Measurements from ENCODE around the gene ETV3L. TPM values are rescaled to one million over a fixed set of nuclear protein-coding genes. Genes with fewer than 3 reads are reported as not detected.

Gene ETV3L
- polyA plus RNA-seq, 2 donors, result not detected

GRCh38 chr1:157115851-157116736 lies 16.5 kb upstream of the ETV3L start:
- Histone ChIP-seq H3K4me3 (ENCODE audit: low read depth in 1 of 2, low read length in 2 of 2) (no peak overlapping the region), H3K9me3 (ENCODE audit: control insufficient read depth in 2 of 2, insufficient read depth in 1 of 2, low read depth in 1 of 2, low read length in 1 of 2) (no peaks in the 10 kb centered on the region), H3K36me3 (ENCODE audit: control insufficient read depth in 2 of 2, insufficient read depth in 2 of 2, low read length in 1 of 2) (no peaks in the 10 kb centered on the region), H3K27me3 (ENCODE audit: control insufficient read depth in 1 of 2, insufficient read depth in 2 of 2, low read length in 2 of 2) (no peaks in the 10 kb centered on the region), H3K27ac (ENCODE audit: low read depth in 2 of 2, low read length in 1 of 2) (no peak overlapping the region), H3K4me1 (ENCODE audit: control insufficient read depth in 2 of 2, insufficient read depth in 2 of 2, low read length in 1 of 2) (no peaks in the 10 kb centered on the region)
- WGBS, 2 donors, result 75 to 78% methylated on average over 16 of the region's 16 CpGs

- H3K27ac ChIP-seq (ENCODE audit: low read depth in 2 of 2, low read length in 1 of 2), result no peak overlapping the region
- H3K4me1 ChIP-seq (ENCODE audit: control insufficient read depth in 2 of 2, insufficient read depth in 2 of 2, low read length in 1 of 2), result no peaks in the 10 kb centered on the region
- WGBS, 2 donors, result 82 to 83% methylated on average over 3 of the region's 3 CpGs
- H3K27me3 ChIP-seq (ENCODE audit: control insufficient read depth in 1 of 2, insufficient read depth in 2 of 2, low read length in 2 of 2), result no peaks in the 10 kb centered on the region
- H3K9me3 ChIP-seq (ENCODE audit: control insufficient read depth in 2 of 2, insufficient read depth in 1 of 2, low read depth in 1 of 2, low read length in 1 of 2), result no peaks in the 10 kb centered on the region
- no peaks in the 10 kb centered on the region for H3K36me3 ChIP-seq (ENCODE audit: control insufficient read depth in 2 of 2, insufficient read depth in 2 of 2, low read length in 1 of 2)
- no peak overlapping the region for H3K4me3 ChIP-seq (ENCODE audit: low read depth in 1 of 2, low read length in 2 of 2)
These were observed 15.8 kb upstream of the ETV3L start for GRCh38 chr1:157115429-157115838.

- Histone ChIP-seq H3K36me3 (ENCODE audit: control insufficient read depth in 2 of 2, insufficient read depth in 2 of 2, low read length in 1 of 2) (no peaks in the 10 kb centered on the region), H3K4me1 (ENCODE audit: control insufficient read depth in 2 of 2, insufficient read depth in 2 of 2, low read length in 1 of 2) (no peaks in the 10 kb centered on the region), H3K4me3 (ENCODE audit: low read depth in 1 of 2, low read length in 2 of 2) (no peak overlapping the region), H3K9me3 (ENCODE audit: control insufficient read depth in 2 of 2, insufficient read depth in 1 of 2, low read depth in 1 of 2, low read length in 1 of 2) (no peaks in the 10 kb centered on the region), H3K27ac (ENCODE audit: low read depth in 2 of 2, low read length in 1 of 2) (no peak overlapping the region), H3K27me3 (ENCODE audit: control insufficient read depth in 1 of 2, insufficient read depth in 2 of 2, low read length in 2 of 2) (no peaks in the 10 kb centered on the region)
- 82 to 85% methylated on average over 18 of the region's 18 CpGs for WGBS, 2 donors
These were observed 14.8 kb upstream of the ETV3L start for GRCh38 chr1:157114183-157115121.

- no peak overlapping the region for H3K27ac ChIP-seq (ENCODE audit: low read depth in 2 of 2, low read length in 1 of 2)
- H3K4me1 ChIP-seq (ENCODE audit: control insufficient read depth in 2 of 2, insufficient read depth in 2 of 2, low read length in 1 of 2), result no peaks in the 10 kb centered on the region
- no peaks in the 10 kb centered on the region for H3K27me3 ChIP-seq (ENCODE audit: control insufficient read depth in 1 of 2, insufficient read depth in 2 of 2, low read length in 2 of 2)
- no peaks in the 10 kb centered on the region for H3K36me3 ChIP-seq (ENCODE audit: control insufficient read depth in 2 of 2, insufficient read depth in 2 of 2, low read length in 1 of 2)
- no peak overlapping the region for H3K4me3 ChIP-seq (ENCODE audit: low read depth in 1 of 2, low read length in 2 of 2)
- 71 to 76% methylated on average over 3 of the region's 3 CpGs for WGBS, 2 donors
- H3K9me3 ChIP-seq (ENCODE audit: control insufficient read depth in 2 of 2, insufficient read depth in 1 of 2, low read depth in 1 of 2, low read length in 1 of 2), result no peaks in the 10 kb centered on the region
These were observed 14.0 kb upstream of the ETV3L start for GRCh38 chr1:157113631-157114030.

- no peaks in the 10 kb centered on the region for H3K27me3 ChIP-seq (ENCODE audit: control insufficient read depth in 1 of 2, insufficient read depth in 2 of 2, low read length in 2 of 2)
- H3K4me3 ChIP-seq (ENCODE audit: low read depth in 1 of 2, low read length in 2 of 2), result no peak overlapping the region
- no peaks in the 10 kb centered on the region for H3K4me1 ChIP-seq (ENCODE audit: control insufficient read depth in 2 of 2, insufficient read depth in 2 of 2, low read length in 1 of 2)
- no peaks in the 10 kb centered on the region for H3K9me3 ChIP-seq (ENCODE audit: control insufficient read depth in 2 of 2, insufficient read depth in 1 of 2, low read depth in 1 of 2, low read length in 1 of 2)
- no peaks in the 10 kb centered on the region for H3K36me3 ChIP-seq (ENCODE audit: control insufficient read depth in 2 of 2, insufficient read depth in 2 of 2, low read length in 1 of 2)
- no peak overlapping the region for H3K27ac ChIP-seq (ENCODE audit: low read depth in 2 of 2, low read length in 1 of 2)
- 57 to 69% methylated on average over 7 of the region's 7 CpGs for WGBS, 2 donors
These were observed 13.5 kb upstream of the ETV3L start for GRCh38 chr1:157113106-157113505.

GRCh38 chr1:157112186-157112867 lies 12.7 kb upstream of the ETV3L start:
- no peaks in the 10 kb centered on the region for H3K27me3 ChIP-seq (ENCODE audit: control insufficient read depth in 1 of 2, insufficient read depth in 2 of 2, low read length in 2 of 2)
- H3K9me3 ChIP-seq (ENCODE audit: control insufficient read depth in 2 of 2, insufficient read depth in 1 of 2, low read depth in 1 of 2, low read length in 1 of 2), result no peaks in the 10 kb centered on the region
- 62 to 70% methylated on average over 8 of the region's 8 CpGs for WGBS, 2 donors
- H3K4me1 ChIP-seq (ENCODE audit: control insufficient read depth in 2 of 2, insufficient read depth in 2 of 2, low read length in 1 of 2), result no peaks in the 10 kb centered on the region
- H3K36me3 ChIP-seq (ENCODE audit: control insufficient read depth in 2 of 2, insufficient read depth in 2 of 2, low read length in 1 of 2), result no peaks in the 10 kb centered on the region
- H3K4me3 ChIP-seq (ENCODE audit: low read depth in 1 of 2, low read length in 2 of 2), result no peak overlapping the region
- no peak overlapping the region for H3K27ac ChIP-seq (ENCODE audit: low read depth in 2 of 2, low read length in 1 of 2)

GRCh38 chr1:157111396-157112165 lies 12.0 kb upstream of the ETV3L start:
- Histone ChIP-seq H3K4me3 (ENCODE audit: low read depth in 1 of 2, low read length in 2 of 2) (no peak overlapping the region), H3K4me1 (ENCODE audit: control insufficient read depth in 2 of 2, insufficient read depth in 2 of 2, low read length in 1 of 2) (no peaks in the 10 kb centered on the region), H3K9me3 (ENCODE audit: control insufficient read depth in 2 of 2, insufficient read depth in 1 of 2, low read depth in 1 of 2, low read length in 1 of 2) (no peaks in the 10 kb centered on the region), H3K27ac (ENCODE audit: low read depth in 2 of 2, low read length in 1 of 2) (no peak overlapping the region), H3K27me3 (ENCODE audit: control insufficient read depth in 1 of 2, insufficient read depth in 2 of 2, low read length in 2 of 2) (no peaks in the 10 kb centered on the region), H3K36me3 (ENCODE audit: control insufficient read depth in 2 of 2, insufficient read depth in 2 of 2, low read length in 1 of 2) (no peaks in the 10 kb centered on the region)
- 73 to 78% methylated on average over 19 of the region's 19 CpGs for WGBS, 2 donors

GRCh38 chr1:157110686-157111085 lies 11.1 kb upstream of the ETV3L start:
- Histone ChIP-seq H3K4me1 (ENCODE audit: control insufficient read depth in 2 of 2, insufficient read depth in 2 of 2, low read length in 1 of 2) (no peaks in the 10 kb centered on the region), H3K36me3 (ENCODE audit: control insufficient read depth in 2 of 2, insufficient read depth in 2 of 2, low read length in 1 of 2) (no peaks in the 10 kb centered on the region), H3K27ac (ENCODE audit: low read depth in 2 of 2, low read length in 1 of 2) (no peak overlapping the region), H3K4me3 (ENCODE audit: low read depth in 1 of 2, low read length in 2 of 2) (no peak overlapping the region), H3K27me3 (ENCODE audit: control insufficient read depth in 1 of 2, insufficient read depth in 2 of 2, low read length in 2 of 2) (no peaks in the 10 kb centered on the region), H3K9me3 (ENCODE audit: control insufficient read depth in 2 of 2, insufficient read depth in 1 of 2, low read depth in 1 of 2, low read length in 1 of 2) (no peaks in the 10 kb centered on the region)
- 78 to 83% methylated on average over 3 of the region's 3 CpGs for WGBS, 2 donors

GRCh38 chr1:157110003-157110402 lies 10.4 kb upstream of the ETV3L start:
- H3K27me3 ChIP-seq (ENCODE audit: control insufficient read depth in 1 of 2, insufficient read depth in 2 of 2, low read length in 2 of 2), result no peaks in the 10 kb centered on the region
- H3K4me3 ChIP-seq (ENCODE audit: low read depth in 1 of 2, low read length in 2 of 2), result no peak overlapping the region
- no peaks in the 10 kb centered on the region for H3K4me1 ChIP-seq (ENCODE audit: control insufficient read depth in 2 of 2, insufficient read depth in 2 of 2, low read length in 1 of 2)
- H3K36me3 ChIP-seq (ENCODE audit: control insufficient read depth in 2 of 2, insufficient read depth in 2 of 2, low read length in 1 of 2), result no peaks in the 10 kb centered on the region
- 76 to 77% methylated on average over 6 of the region's 6 CpGs for WGBS, 2 donors
- H3K9me3 ChIP-seq (ENCODE audit: control insufficient read depth in 2 of 2, insufficient read depth in 1 of 2, low read depth in 1 of 2, low read length in 1 of 2), result no peaks in the 10 kb centered on the region
- H3K27ac ChIP-seq (ENCODE audit: low read depth in 2 of 2, low read length in 1 of 2), result no peak overlapping the region

All from esophagus (tissue), 2 donors.